Suprapubic skin (tissue), 4 donors: ENCODE measurements around the gene SERPINA12. TPM values are rescaled to one million over a fixed set of nuclear protein-coding genes. Genes with fewer than 3 reads are reported as not detected.
A peak's percentile ranks its signal among the peaks of the same experiment; 100 is the strongest.

Source experiments
- DNase-seq, 2 donors: peaks; one replicate each; pipeline ENCODE4 v3.0.0-alpha.2; 2019; ENCODE audit warnings: low spot score in 2 of 2
- H3K27ac ChIP-seq: fragments of 200-600 bp; sonication (generic); one replicate; pipeline ENCODE4 v1.5.1; 2019
- H3K27me3 ChIP-seq: fragments of 200-600 bp; sonication (generic); one replicate; pipeline ENCODE4 v1.5.1; 2019
- H3K36me3 ChIP-seq: fragments of 200-600 bp; sonication (generic); one replicate; pipeline ENCODE4 v1.5.1; 2019
- H3K4me1 ChIP-seq: fragments of 200-600 bp; sonication (generic); one replicate; pipeline ENCODE4 v1.5.1; 2019
- H3K4me3 ChIP-seq: fragments of 200-600 bp; sonication (generic); one replicate; pipeline ENCODE4 v1.5.1; 2019; ENCODE audit warnings: mild to moderate bottlenecking
- H3K9me3 ChIP-seq: fragments of 200-600 bp; sonication (generic); one replicate; pipeline ENCODE4 v1.5.1; 2019
- CTCF ChIP-seq, 2 donors: fragments of 200-600 bp in 1 of 2; fragments of 450-650 bp in 1 of 2; sonication (generic) in 1 of 2; IDR thresholded peaks; one replicate each; pipeline ENCODE4 v1.5.1; 2016 to 2019; ENCODE audit warnings: antibody characterized with exemption in 2 of 2, mild to moderate bottlenecking in 1 of 2, moderate library complexity in 1 of 2
- EP300 ChIP-seq: sonication (generic); formaldehyde crosslinking; IDR thresholded peaks from one replicate; pipeline ENCODE4 v1.6.1; 2017; ENCODE audit warnings: antibody characterized with exemption
- POLR2A ChIP-seq, 2 donors: fragments of 450-650 bp; IDR thresholded peaks; one replicate each; pipeline ENCODE4 v1.6.1; 2017; ENCODE audit warnings: antibody characterized with exemption in 2 of 2, mild to moderate bottlenecking in 2 of 2, moderate library complexity in 2 of 2
- POLR2AphosphoS5 ChIP-seq, 3 donors: sonication (generic); formaldehyde crosslinking; IDR thresholded peaks; one replicate each; pipeline ENCODE4 v1.6.1; 2017; ENCODE audit warnings: antibody characterized with exemption in 3 of 3
- WGBS: methylation state at CpG from one replicate; pipeline ENCODE4 v1.1.5; 2018; 5-methylcytosine and 5-hydroxymethylcytosine counted together
- total RNA-seq, 4 donors: library from RNA; depleted of rRNA; stranded (reverse); fragments of >200 nt; gene quantifications; one replicate each; pipeline ENCODE4 v1.1.0, GENCODE V29; 2016

The SERPINA12 gene
- total RNA-seq, 4 donors from 2014 or later = 91.3 to 486 (median 265) TPM

- WGBS = 46% methylated on average over 2 of the region's 2 CpGs
- H3K4me3 ChIP-seq = no peak within 1 kb of the TSS
Observed at GRCh38 chr14:94476023-94476422, 33.2 kb downstream of the SERPINA12 start, which contains the start of gene SERPINA9. TSS of gene SERPINA9 (minus strand) at chr14:94476197. CDS start at chr14:94469840, 6,357 bp downstream.

GRCh38 chr14:94474581-94475031 lies 34.7 kb downstream of the SERPINA12 start:
- H3K4me3 ChIP-seq = no peak overlapping the region
- no peaks in the 10 kb centered on the region for H3K36me3 ChIP-seq
- H3K27me3 ChIP-seq = no peaks in the 10 kb centered on the region
- peaks cover 10% of the 10 kb centered on the region for H3K9me3 ChIP-seq
- no peak overlapping the region for H3K27ac ChIP-seq
- peak in 1 of 2 donors; percentile 61 for DNase-seq
- 84% methylated on average over 7 of the region's 7 CpGs for WGBS
- H3K4me1 ChIP-seq = no peaks in the 10 kb centered on the region
- TF ChIP-seq EP300 = no peak
- no peak for TF ChIP-seq CTCF (IDR thresholded peaks at IDR 0.05)
- no peak for TF ChIP-seq POLR2A (IDR thresholded peaks at IDR 0.05)
- TF ChIP-seq POLR2AphosphoS5 (IDR thresholded peaks at IDR 0.05) = no peak

More at GRCh38 chr14:94476023-94476422, 33.2 kb downstream of the SERPINA12 start, which contains the start of gene SERPINA9:
- Histone ChIP-seq H3K36me3 (no peaks in the 10 kb centered on the region), H3K9me3 (peaks cover 10% of the 10 kb centered on the region), H3K27ac (no peak within 1 kb of the TSS), H3K4me1 (no peaks in the 10 kb centered on the region), H3K27me3 (no peaks in the 10 kb centered on the region)
- peak in 1 of 2 donors; percentile 15 for DNase-seq
- TF ChIP-seq POLR2AphosphoS5 (IDR thresholded peaks at IDR 0.05) (no peak), EP300 (no peak), POLR2A (IDR thresholded peaks at IDR 0.05) (no peak), CTCF (IDR thresholded peaks at IDR 0.05) (no peak)

- 87% methylated on average over 13 of the region's 16 CpGs for WGBS
- no peaks in the 10 kb centered on the region for H3K4me1 ChIP-seq
- H3K9me3 ChIP-seq = peaks cover 5% of the 10 kb centered on the region
- H3K27me3 ChIP-seq = no peaks in the 10 kb centered on the region
- peak in 1 of 2 donors; percentile 40 for DNase-seq
- H3K27ac ChIP-seq = no peak overlapping the region
- H3K4me3 ChIP-seq = no peak overlapping the region
- TF ChIP-seq POLR2AphosphoS5 (IDR thresholded peaks at IDR 0.05) = no peak
- no peak for TF ChIP-seq EP300
- no peak for TF ChIP-seq CTCF (IDR thresholded peaks at IDR 0.05)
- no peak for TF ChIP-seq POLR2A (IDR thresholded peaks at IDR 0.05)
- no peaks in the 10 kb centered on the region for H3K36me3 ChIP-seq
Observed at GRCh38 chr14:94473666-94474410, 35.4 kb downstream of the SERPINA12 start.

GRCh38 chr14:94472842-94473241 lies 36.4 kb downstream of the SERPINA12 start:
- Histone ChIP-seq H3K36me3 (no peaks in the 10 kb centered on the region), H3K9me3 (no peaks in the 10 kb centered on the region), H3K4me3 (no peak overlapping the region), H3K27me3 (no peaks in the 10 kb centered on the region), H3K4me1 (no peaks in the 10 kb centered on the region), H3K27ac (no peak overlapping the region)
- TF ChIP-seq POLR2A (IDR thresholded peaks at IDR 0.05) = no peak
- no peak for TF ChIP-seq POLR2AphosphoS5 (IDR thresholded peaks at IDR 0.05)
- no peak for TF ChIP-seq EP300
- no peak for TF ChIP-seq CTCF (IDR thresholded peaks at IDR 0.05)
- DNase-seq = peak in 1 of 2 donors; percentile 43
- WGBS = 73% methylated on average over 4 of the region's 4 CpGs

- WGBS = 92% methylated on average over 2 of the region's 2 CpGs
- Histone ChIP-seq H3K9me3 (no peaks in the 10 kb centered on the region), H3K36me3 (no peaks in the 10 kb centered on the region), H3K27ac (no peak overlapping the region), H3K4me1 (no peaks in the 10 kb centered on the region), H3K27me3 (no peaks in the 10 kb centered on the region), H3K4me3 (no peak overlapping the region)
- no peak for DNase-seq
- TF ChIP-seq EP300 = no peak
- no peak for TF ChIP-seq POLR2AphosphoS5 (IDR thresholded peaks at IDR 0.05)
- TF ChIP-seq POLR2A (IDR thresholded peaks at IDR 0.05) = no peak
- TF ChIP-seq CTCF (IDR thresholded peaks at IDR 0.05) = no peak
Observed at GRCh38 chr14:94471045-94471444, 38.2 kb downstream of the SERPINA12 start.
